COLO829 (cell line): ENCODE measurements around the gene ZNF473.

Experiments used
- DNase-seq: peaks from one replicate; pipeline ENCODE4 v3.0.0; 2012; ENCODE audit warnings: low spot score

Gene ZNF473

DNA sequence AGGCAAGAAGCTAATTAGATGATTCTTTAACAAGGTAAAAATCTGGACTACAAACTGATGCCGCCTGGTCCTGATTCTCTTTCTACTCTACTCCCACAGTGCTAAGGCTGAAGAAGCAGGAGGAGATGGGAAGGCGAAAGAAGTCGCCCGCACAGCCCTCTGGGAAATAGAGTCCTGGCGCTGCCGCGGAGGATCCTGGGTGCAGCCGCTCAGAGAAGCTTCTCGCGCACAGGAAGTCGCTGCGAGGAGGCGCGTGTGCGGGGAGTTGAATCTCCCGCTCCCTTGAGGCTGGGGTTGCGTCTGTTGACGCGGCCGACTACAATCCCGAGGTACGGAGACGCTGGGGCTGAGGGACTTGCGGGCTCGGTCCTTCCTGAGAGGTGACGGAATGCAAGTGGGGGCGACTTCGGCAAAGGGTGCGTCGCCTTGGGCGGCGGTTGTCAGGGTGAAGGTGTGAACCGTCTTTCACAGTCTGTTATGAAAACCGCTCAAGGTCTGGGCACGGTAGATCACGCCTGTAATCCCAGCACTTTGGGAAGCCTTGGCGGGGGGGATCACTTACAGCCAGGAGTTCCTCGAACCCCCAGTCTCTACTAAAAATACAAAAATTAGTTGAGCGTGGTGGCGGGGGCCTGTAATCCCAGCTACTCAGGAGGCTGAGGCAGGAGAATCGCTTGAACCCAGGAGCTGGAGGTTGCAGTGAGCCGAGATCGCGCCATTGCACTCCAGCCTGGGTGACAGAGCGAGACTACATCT is at the start of gene ZNF473:
Gene ZNF473 (plus strand): TSS at position 212 of the 756 bp plus-strand sequence. CDS start 5,078 bp downstream, outside the sequence.
- DNase-seq: peak; percentile 86

DNA sequence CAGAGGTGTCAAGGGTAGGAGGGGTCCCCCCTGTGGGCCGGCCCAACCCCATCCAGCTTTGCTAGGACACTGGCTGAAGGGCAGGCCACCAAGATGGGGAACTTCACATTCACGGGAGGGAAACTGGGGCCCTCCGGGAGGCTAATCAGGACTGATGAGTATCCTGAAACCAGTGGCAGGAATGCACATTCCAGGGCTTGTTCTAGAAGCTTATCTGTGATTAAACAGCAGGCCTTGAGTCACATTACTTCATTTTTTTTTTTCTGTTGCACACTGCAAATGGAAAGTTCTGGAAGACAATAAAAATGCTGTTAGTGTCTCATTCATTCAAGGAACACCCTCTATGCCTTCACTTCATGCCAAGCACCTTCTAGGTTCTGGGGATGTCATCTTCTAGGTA is 49.3 kb upstream of the ZNF473 start:
- no peak for DNase-seq

DNA sequence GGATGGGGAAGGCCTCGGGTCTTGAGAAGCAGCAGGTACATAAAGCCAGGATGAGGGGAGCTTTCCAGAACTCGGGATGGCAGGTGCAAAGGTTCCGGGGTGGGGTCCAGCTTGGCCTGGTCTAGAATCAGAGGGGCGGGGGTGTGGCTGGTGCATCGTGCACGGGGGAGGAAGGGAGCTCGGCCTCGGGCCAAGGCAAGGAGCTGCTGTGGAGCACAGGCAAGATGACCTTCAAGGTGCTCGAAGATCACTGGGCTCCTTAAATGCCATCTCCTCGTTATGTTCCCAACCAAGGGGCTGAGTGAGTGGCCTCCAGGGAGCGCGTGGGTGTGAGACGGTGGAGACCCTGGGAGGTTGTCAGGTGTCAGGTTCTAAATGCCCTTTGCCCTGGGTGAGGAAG is 48.7 kb upstream of the ZNF473 start:
- no peak for DNase-seq

DNA sequence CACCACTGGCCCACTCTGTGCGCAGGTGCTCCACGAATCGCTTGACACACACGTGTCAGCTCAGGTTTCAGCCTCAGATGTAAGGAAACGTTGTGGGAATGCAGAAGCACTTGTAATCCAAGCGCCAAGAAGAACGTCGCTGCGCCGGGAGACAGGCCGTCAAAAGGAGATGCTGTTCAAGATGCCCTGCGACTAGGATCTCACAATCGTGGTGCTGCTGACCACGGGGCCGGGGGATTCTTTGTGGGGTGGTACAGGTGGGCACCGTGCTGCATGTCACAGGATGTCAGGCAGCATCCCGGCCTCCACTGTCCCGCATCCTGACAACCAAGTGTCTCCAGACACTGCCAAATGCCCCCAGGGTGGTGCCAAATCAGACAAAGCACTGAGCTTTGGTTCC is 47.9 kb upstream of the ZNF473 start:
- DNase-seq: no peak

DNA sequence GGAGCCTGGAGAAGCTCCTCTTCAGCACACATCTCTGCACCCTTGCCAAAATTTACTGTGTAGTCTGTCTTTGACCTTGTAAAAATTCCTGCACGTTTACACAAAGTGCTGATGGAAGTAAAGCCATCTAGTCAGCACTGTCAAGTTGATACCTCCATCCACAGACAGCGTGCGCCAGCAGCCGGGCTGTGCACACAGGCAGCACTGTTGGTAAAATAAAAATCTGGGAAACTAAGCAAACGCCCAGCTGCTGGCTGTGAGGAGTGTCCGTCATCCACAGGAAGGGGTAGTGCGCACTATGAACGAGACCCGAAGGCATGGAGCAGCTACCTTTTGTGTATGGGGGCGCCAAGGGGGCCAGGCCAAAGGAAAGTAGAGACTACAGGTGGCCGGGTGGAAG is 47.5 kb upstream of the ZNF473 start:
- DNase-seq: no peak

DNA sequence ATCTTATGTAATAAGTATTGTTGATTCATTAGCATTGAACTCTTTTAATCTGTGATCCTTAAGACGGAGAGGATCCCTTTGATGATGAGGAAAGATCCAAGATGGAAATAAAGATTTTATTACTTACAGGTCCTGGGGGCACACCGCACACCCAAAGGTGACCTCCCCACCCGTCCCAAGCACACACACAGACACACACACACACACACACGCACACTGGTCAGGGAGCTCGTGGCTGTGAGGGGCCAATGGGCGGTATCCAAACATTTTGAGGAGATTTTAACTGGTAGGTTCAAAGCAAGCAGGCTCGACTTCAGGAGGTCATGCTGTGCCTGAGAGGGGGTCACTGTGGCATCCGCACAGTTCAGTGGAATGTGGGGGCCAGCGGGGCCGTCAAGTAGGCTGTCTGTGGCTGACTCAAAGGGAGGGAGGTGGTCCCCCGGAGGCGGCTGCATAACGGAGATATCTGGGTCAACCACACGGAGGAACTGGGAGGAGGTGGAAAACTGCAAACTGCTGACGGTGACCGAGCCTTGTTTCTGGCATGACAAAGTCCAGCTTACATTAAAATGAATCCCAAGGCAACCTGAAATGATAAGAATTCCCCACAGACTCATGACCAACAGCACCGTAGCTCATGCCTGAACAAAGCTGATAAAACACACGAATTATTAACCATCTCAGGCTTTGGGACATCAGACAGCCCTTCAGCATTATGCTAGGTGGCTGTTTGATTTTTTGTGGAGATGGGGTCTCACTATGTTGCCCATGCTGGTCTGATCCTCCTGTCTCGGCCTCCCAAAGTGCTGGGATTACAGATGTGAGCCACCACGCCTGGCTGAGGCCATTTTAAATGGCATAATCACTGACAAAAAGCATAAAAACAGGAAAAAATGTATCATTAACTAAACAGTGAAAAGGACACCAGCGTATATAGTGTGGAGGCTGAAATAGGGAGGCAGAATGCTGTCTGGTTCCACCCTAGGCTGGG is 43.9 kb upstream of the ZNF473 start:
- no peak for DNase-seq

DNA sequence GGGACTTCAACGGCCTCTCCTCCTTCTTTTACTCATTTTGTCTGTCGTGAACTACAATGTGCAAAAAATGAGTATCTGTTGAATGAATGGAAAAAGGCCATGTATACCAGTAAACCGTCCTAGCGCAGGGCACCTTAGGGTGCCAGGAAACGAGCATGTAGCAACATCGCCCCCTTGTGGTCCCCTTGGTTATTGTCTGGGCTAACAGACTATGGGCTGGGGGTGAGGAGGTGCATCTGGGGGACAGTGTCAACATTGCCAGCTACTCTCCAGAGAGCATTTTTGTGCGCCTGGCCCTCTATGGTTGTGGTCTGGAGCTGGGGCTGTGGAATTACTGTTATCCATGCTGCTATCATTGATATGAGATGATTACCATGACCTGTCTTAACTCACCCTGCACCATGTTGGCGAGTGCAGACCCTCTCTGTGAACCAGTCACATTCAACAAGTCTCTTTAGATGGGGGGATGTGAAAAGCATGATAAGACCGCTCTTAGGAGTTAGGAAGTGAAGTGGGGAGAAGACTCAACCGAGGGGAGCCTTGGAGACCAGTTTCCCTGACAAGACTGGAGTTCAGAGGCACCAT is 42.1 kb upstream of the ZNF473 start:
- DNase-seq: peak; percentile 40

DNA sequence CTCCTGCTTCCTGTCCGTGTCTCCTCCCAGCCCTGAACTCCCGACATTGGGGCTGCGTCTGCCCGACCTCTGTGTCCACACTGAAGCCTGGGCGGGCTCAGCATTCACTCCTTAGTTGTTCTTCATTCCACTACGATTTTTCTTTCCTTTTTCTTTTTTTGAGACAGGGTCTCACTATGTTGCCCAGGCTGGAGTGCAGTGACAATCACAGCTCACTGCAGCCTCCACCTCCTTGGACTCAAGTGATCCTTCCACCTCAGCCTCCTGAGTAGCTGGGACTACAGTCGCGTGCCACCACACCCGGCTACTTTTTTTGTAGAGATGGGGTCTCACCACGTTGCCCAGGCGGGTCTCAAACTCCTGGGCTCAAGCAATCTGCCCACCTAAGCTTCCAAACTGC is 41.3 kb upstream of the ZNF473 start:
- no peak for DNase-seq

DNA sequence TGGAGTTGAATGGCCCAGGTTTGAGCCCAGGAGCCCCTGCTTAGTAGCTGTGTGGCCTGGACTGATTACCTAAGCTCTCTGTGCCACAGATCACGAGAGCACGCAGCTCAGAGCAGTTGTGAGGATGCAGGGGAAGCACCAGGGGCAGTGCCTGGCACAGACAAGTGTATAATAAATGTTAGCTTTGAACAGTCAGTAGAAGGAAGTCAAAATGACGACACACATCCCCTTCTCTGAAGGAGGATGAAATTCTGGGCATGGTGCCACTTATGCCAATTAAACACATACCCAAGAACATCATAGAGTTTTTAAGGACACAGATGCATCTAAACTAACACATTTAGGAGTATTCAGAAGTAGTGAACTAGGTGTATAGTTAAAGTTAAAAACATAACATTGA is 39.9 kb upstream of the ZNF473 start:
- DNase-seq: no peak

DNA sequence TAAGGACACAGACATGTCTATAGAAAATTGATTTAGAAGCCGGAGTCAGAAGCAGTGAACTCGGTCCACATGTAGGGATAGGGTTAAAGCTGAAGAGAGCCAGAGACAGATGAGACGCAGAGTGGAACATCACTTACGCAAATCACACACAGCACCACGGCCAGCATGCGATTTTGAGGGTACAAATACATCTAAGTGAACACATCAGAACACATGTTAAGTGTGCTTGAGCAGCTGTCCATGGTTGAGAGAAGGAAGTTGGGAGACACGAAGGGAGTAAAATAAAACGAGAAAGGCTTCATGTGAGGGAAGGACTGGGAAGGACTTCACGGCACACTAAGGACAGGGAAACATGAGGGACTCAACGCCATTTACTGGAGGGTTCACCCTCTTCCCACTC is 39.5 kb upstream of the ZNF473 start:
- DNase-seq: no peak

DNA sequence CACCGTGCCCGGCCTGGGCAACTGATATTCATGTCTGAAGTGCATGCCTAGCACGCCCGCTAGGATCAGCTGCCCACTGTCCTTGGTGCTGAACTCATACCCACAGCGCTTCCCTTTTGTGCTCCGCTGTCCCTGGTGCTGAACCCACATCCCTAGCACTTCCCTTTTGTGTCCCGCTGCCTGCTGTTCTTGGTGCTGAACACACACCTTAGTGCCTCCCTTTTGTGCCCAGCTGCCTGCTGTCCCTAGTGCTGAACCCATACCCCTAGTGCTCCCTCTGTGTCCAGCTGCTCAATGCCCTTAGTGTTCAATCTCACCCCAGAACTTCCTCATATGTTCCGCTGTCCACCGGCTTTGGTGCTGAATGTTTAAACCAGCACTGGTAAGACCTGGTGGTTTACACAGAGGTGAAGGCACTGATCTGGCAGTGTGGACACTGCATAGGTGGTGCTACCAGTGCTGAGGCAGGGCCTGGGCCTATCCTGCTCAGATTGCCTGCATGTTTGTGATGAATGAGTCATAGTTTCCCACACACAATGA is 38.6 kb upstream of the ZNF473 start:
- peak; percentile 79 for DNase-seq

DNA sequence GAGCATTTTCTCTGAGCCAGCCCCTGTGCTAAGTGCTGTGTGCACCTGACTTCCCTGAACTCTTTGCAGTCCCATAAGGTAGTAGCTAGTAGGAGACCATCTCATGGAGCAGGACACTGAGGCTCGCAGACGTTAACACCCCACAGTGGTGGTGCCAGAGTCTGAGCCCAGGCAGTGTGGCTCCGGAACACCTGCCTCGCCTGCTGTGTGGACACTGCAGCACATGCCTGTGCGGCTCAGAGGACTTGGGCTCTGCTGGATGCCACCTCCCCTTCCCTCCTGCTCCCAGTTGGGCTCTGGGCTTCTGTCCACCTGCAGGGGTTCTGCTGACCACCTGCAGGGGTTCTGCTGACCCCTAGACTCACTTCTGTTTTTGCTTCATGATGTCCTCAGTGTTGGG is 37.8 kb upstream of the ZNF473 start:
- DNase-seq: no peak

DNA sequence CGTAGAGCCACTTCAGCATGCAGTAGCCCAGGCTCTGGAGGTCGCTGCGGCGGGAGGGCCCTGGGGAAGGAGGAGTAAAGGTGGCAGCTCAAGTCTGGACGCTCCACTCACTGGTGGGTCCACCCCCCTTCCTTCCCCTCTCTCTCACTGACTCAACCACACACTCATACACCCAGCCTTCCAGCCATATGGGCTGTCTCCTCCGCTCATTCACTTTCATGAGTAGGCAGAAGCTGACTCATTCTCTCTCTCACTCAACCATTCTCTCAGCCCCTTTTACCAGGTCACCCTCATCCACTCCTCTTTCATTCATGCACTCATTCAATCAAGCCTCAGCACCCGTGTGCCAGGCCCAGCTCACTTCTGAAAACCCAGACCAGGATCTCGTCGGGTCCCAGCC is 37.4 kb upstream of the ZNF473 start:
- no peak for DNase-seq

DNA sequence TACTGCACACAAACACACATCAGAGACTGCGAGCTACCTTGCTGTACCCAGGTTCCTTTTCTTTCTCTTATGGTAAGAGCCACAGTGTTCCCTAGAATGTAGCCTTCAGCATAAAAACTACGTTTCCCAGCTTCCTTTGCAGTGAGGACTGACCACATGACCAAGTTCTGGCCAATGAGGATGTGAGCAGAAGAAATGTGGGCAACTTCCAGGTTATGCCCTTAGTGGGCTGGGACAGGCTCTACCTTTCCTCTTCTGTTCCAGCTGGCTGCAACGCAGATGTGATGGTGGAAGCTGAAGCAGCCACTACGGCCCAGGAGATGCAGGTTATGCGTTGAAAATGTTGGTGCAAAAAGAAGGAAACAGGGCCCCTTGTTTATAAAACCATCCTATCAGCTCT is 28.1 kb upstream of the ZNF473 start:
- peak; percentile 67 for DNase-seq

DNA sequence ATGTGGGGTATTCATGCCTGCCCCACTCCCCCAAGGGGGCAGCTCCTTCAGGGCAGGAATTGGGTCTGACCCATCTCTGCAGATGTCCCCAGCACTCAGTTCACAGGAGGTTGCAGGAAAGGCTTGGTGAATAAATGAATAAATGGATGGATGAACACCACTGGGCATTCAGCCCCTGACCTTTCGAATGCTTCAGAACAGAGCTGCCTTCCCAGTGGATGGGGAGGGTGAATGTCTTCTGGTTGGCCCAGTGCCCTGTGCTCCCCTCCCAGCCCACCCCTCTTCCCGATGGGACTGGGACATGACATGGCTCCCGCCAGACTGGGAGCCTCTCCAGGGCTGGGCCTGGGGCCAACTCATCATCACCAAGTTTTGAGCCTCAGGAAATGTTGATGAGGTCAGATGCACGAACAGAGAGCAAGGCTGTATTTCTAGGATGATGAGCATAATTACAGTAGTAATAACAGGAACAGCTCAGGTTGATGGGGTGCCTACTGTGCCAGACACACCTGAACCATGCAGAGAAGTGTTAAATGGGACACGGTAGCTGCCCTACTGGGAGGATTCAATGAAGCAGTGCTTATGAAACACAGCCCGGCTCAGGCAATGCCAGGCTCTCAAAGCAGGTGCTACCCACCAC is 26.3 kb upstream of the ZNF473 start:
- DNase-seq: no peak

DNA sequence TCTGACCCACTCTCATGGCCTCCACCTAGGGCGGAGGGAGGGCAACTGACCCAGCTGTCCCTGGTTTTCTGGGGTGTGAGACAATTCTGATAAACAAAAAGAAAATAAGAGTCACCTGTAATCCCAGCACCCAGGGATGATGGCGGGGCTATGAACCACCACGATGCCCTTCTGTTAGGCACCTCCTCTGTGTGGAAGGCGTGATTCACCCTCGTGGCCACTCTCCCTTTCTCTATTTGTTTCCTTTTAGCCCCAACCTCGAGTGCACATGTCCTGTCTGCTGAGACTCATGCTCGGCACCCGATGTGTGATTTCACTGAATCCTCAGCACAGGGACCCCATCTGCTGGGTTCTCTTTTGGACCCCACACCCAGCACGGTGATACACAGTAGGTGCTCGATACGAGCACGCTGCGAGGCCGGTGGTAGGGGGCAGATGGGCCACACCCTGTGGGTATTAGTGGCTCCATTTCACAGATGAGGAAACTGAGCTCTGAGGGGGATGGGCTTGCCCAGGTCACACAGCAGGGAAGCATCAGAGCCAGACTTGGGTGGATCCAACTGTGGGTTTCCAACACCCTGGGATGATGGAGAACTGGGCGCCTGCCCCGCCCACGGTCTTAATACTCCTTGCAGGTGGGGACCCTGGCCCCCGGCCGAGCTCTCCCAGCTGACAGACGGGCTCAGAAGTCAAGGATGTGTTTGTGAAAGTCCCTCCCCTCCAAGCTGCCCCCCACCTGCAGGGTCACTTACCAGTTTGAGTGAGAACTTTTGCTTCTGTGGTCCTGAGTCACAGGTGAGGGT is 25.6 kb upstream of the ZNF473 start:
- DNase-seq: no peak

DNA sequence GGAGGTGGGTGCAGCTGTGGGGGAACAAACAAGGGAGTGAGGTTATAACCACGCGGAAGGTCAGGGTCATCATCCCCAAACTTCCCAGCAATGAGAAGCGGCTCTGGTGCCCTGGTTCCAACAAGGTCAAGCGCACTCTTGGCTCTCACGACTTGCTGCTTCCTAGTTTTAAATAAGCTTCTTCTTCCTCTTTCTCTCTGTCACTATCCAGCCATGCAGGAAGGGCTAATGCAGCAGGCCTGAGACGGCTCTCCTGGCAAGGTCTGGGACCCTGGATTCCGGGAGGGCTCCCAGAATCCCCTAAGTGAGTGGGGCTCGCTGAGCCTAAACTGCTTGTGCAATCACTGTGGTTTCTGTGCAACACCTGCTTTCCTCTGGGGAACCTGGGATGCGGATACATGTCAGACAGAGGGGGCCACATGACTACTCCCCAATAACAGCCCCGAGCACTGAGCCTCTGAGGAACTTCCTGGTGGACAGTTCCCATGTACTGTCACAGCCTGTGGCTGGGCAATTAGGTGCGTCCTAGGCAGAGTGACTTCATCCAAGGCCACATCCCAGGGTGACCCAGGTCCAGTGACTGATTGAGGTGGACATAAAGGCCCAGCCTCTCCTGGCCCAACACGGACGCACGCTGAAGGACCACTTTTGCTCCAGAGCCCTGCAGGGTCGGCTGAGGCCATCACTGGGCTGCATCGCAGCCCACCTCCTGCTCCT is 24.8 kb upstream of the ZNF473 start:
- DNase-seq: no peak

DNA sequence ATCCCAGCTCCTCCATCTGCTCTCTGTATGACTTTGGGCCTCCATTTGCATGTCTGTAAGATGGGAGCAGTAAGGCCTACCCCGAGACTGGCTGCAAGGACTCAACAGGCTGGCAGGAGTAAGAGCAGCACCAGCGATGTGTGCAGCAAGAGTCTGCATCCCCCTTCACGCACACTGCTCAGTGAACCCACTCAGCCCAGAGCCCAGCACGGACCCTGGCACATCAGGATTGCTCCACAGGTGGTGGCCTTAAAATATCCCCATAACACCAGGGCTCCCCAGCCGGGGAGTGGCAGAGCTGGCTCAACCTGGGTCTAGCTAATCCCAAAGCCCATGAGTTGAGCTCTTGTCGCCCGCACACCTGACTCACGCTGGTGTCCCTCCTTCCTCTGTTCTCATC is 24.0 kb upstream of the ZNF473 start:
- no peak for DNase-seq

DNA sequence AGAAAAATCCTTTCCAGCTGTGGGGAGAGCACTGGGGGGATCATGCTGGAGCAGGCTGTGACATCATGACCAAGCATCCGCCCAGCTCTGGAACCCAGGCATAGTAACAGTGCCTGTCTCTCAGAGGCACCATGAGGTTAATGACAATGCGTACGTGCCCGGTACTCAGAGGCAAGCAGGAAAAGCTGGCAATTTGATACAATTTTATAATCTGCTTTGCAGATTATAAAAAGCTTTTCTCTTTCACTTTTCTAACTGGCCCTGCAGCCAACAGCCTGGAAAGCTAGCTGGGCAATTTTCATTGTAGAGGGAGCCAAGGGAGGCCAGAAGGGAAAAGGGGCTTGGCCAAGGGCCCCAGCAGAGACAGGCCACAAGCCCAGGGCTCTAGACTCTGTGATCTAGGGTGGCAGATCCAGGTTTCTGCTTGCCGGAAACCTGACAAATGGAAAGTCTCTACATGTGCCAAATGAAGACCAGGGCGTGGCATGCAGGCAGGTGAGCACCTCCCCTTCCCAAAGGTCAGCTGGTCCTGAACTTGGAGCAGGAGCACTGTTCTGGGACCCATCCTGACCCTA is 23.3 kb upstream of the ZNF473 start:
- no peak for DNase-seq

DNA sequence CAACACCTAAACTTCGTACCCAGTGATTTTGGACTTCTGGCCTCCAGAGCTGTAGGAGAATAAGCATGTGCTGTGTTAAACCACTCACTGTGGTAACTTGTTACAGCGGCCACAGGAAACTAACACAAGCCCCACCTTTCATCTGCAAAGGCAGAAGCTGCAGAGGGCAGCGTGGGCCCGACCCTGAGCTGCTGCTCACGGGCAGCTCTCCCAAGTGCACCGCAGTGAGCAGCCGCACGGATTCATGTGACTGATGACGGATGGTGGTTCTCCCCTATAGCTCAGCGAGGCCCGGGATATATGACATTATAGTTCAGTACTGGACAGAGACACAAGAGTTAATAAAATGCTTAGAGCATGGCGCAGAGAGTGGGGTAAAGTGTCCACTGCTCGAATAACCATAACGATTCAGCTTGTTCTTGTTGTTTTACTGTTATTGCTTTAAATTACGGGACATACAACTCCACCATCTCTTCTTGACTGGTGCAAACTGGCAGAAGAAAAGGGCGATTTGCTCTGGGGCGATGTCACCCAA is 22.5 kb upstream of the ZNF473 start:
- no peak for DNase-seq
